Measurements from ENCODE around the gene RUNX1. TPM values are rescaled to one million over a fixed set of nuclear protein-coding genes. Genes with fewer than 3 reads are reported as not detected.

RUNX1 gene
- polyA plus RNA-seq, 1 of the 3 experiments (the other 2 are of a cell fraction): 17.1 TPM

- no peak overlapping the region for H3K9ac ChIP-seq
- DNase-seq: no peak
- no peak overlapping the region for H2AFZ ChIP-seq (ENCODE audit: low read depth)
- WGBS (ENCODE audit: low lambda C conversion rate): 96% methylated on average over 1 of the region's 1 CpG
- no peaks in the 10 kb centered on the region for H3K9me2 ChIP-seq
- H3K36me3 ChIP-seq (replicated peaks in 1 of 2; ENCODE audit: control insufficient read depth in 1 of 2, insufficient read depth in 2 of 2, low read length in 1 of 2): no peaks in the 10 kb centered on the region
- H3K4me2 ChIP-seq: no peak overlapping the region
- CTCF ChIA-PET: interaction anchor here (0.9 to 1.8 kb wide), 3 partner anchors 12 to 190 kb away, joined by 3 to 5 read pairs (median 3); no protein-coding TSS in a partner anchor
- no peak overlapping the region for H3K4me3 ChIP-seq (ENCODE audit: low read depth in 2 of 2, low read length in 1 of 2)
- no peaks in the 10 kb centered on the region for H3K27me3 ChIP-seq (ENCODE audit: insufficient read depth)
- no peaks in the 10 kb centered on the region for H4K20me1 ChIP-seq (ENCODE audit: insufficient read depth)
- H3K9me3 ChIP-seq: no peaks in the 10 kb centered on the region
- H3K79me2 ChIP-seq (ENCODE audit: insufficient read depth): no peaks in the 10 kb centered on the region
- H3F3A ChIP-seq (replicated peaks; ENCODE audit: insufficient read depth): peaks cover 16% of the 10 kb centered on the region
- POLR2A ChIA-PET: no interaction called here
- H3K4me1 ChIP-seq (ENCODE audit: control insufficient read depth in 1 of 2, insufficient read depth in 2 of 2, low read depth in 1 of 2, low read length in 1 of 2): peaks cover 3 to 20% of the 10 kb centered on the region in 2 experiments; a peak in 3 of 4 replicates
- H3K27ac ChIP-seq (ENCODE audit: low read depth in 2 of 2, low read length in 1 of 2): no peak overlapping the region
- TF ChIP-seq RFX5 (IDR thresholded peaks at IDR 0.05; ENCODE audit: low read length) (no peak), EP300 (IDR thresholded peaks at IDR 0.05; ENCODE audit: borderline replicate concordance in 1 of 2, low read depth in 1 of 2, low read length in 1 of 2) (no peak), POLR2AphosphoS5 (IDR thresholded peaks at IDR 0.05; ENCODE audit: low read depth, low read length) (no peak), TAF1 (IDR thresholded peaks at IDR 0.05; ENCODE audit: borderline replicate concordance, low read depth, low read length) (no peak)
Measured at GRCh38 chr21:34935452-34935851, 113.7 kb downstream of the RUNX1 start.

DNA sequence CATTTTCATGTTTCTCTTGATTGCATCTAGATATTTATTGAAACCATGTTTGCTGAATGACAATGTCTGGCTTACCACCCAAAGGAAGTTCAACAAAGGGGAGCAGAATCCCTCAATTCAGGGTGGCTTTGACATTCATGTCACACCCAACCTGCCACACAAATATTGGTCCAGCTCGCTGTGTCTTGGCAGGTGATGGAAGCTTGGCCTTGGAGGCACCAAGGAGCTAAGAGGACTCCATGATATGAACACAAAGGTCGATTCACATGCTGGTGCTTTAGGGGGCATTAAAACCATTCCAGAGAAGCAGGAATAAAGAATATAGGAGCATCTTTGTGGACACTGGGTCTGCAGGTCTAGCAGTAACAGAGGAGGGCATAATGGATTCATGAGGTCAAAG is 114.8 kb downstream of the RUNX1 start:
- no peak overlapping the region for H3K9ac ChIP-seq
- peaks cover 16% of the 10 kb centered on the region for H3F3A ChIP-seq (replicated peaks; ENCODE audit: insufficient read depth)
- CTCF ChIA-PET: interaction anchor here (0.9 kb wide), 1 partner anchor 13 kb away, joined by 3 read pairs; no protein-coding TSS in a partner anchor
- POLR2A ChIA-PET: no interaction called here
- no peak overlapping the region for H2AFZ ChIP-seq (ENCODE audit: low read depth)
- H3K9me2 ChIP-seq: no peaks in the 10 kb centered on the region
- H3K27ac ChIP-seq (ENCODE audit: low read depth in 2 of 2, low read length in 1 of 2): no peak overlapping the region
- no peaks in the 10 kb centered on the region for H4K20me1 ChIP-seq (ENCODE audit: insufficient read depth)
- peaks cover 3 to 20% of the 10 kb centered on the region in 2 experiments; a peak in 3 of 4 replicates for H3K4me1 ChIP-seq (ENCODE audit: control insufficient read depth in 1 of 2, insufficient read depth in 2 of 2, low read depth in 1 of 2, low read length in 1 of 2)
- H3K27me3 ChIP-seq (ENCODE audit: insufficient read depth): no peaks in the 10 kb centered on the region
- no peaks in the 10 kb centered on the region for H3K79me2 ChIP-seq (ENCODE audit: insufficient read depth)
- TF ChIP-seq, protein P1, sequence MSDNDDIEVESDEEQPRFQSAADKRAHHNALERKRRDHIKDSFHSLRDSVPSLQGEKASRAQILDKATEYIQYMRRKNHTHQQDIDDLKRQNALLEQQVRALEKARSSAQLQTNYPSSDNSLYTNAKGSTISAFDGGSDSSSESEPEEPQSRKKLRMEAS (IDR thresholded peaks at IDR 0.05; ENCODE audit: low read depth): no peak
- H3K36me3 ChIP-seq (replicated peaks in 1 of 2; ENCODE audit: control insufficient read depth in 1 of 2, insufficient read depth in 2 of 2, low read length in 1 of 2): no peaks in the 10 kb centered on the region
- whole genome bisulfite sequencing (ENCODE audit: low lambda C conversion rate): 59% methylated on average over 2 of the region's 2 CpGs
- DNase-seq: no peak
- H3K4me2 ChIP-seq: no peak overlapping the region
- H3K9me3 ChIP-seq: no peaks in the 10 kb centered on the region
- no peak overlapping the region for H3K4me3 ChIP-seq (ENCODE audit: low read depth in 2 of 2, low read length in 1 of 2)

GRCh38 chr21:34933609-34934335 is 115.3 kb downstream of the RUNX1 start:
- TF ChIP-seq FOSL2 (IDR thresholded peaks at IDR 0.05; ENCODE audit: borderline replicate concordance, low read depth) (no peak), MEF2A (IDR thresholded peaks at IDR 0.05; ENCODE audit: borderline replicate concordance, low read depth) (no peak)
- TF ChIP-seq, protein P2, sequence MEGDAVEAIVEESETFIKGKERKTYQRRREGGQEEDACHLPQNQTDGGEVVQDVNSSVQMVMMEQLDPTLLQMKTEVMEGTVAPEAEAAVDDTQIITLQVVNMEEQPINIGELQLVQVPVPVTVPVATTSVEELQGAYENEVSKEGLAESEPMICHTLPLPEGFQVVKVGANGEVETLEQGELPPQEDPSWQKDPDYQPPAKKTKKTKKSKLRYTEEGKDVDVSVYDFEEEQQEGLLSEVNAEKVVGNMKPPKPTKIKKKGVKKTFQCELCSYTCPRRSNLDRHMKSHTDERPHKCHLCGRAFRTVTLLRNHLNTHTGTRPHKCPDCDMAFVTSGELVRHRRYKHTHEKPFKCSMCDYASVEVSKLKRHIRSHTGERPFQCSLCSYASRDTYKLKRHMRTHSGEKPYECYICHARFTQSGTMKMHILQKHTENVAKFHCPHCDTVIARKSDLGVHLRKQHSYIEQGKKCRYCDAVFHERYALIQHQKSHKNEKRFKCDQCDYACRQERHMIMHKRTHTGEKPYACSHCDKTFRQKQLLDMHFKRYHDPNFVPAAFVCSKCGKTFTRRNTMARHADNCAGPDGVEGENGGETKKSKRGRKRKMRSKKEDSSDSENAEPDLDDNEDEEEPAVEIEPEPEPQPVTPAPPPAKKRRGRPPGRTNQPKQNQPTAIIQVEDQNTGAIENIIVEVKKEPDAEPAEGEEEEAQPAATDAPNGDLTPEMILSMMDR (IDR thresholded peaks at IDR 0.05): no peak
- peaks cover 14% of the 10 kb centered on the region for H3F3A ChIP-seq (replicated peaks; ENCODE audit: insufficient read depth)
- POLR2A ChIA-PET: no interaction called here
- 87% methylated on average over 3 of the region's 3 CpGs for WGBS (ENCODE audit: low lambda C conversion rate)
- H3K36me3 ChIP-seq (replicated peaks in 1 of 2; ENCODE audit: control insufficient read depth in 1 of 2, insufficient read depth in 2 of 2, low read length in 1 of 2): no peaks in the 10 kb centered on the region
- no peaks in the 10 kb centered on the region for H3K9me2 ChIP-seq
- H4K20me1 ChIP-seq (ENCODE audit: insufficient read depth): no peaks in the 10 kb centered on the region
- no peak overlapping the region for H3K27ac ChIP-seq (ENCODE audit: low read depth in 2 of 2, low read length in 1 of 2)
- peaks cover 3 to 14% of the 10 kb centered on the region in 2 experiments; a peak in 3 of 4 replicates for H3K4me1 ChIP-seq (ENCODE audit: control insufficient read depth in 1 of 2, insufficient read depth in 2 of 2, low read depth in 1 of 2, low read length in 1 of 2)
- no peak for DNase-seq
- CTCF ChIA-PET: interaction anchor here (1.0 kb wide), 1 partner anchor 43 kb away, joined by 3 read pairs; no protein-coding TSS in a partner anchor
- H3K4me3 ChIP-seq (ENCODE audit: low read depth in 2 of 2, low read length in 1 of 2): no peak overlapping the region
- no peaks in the 10 kb centered on the region for H3K79me2 ChIP-seq (ENCODE audit: insufficient read depth)
- no peak overlapping the region for H3K9ac ChIP-seq
- no peaks in the 10 kb centered on the region for H3K27me3 ChIP-seq (ENCODE audit: insufficient read depth)
- no peak overlapping the region for H3K4me2 ChIP-seq
- no peak overlapping the region for H2AFZ ChIP-seq (ENCODE audit: low read depth)
- no peaks in the 10 kb centered on the region for H3K9me3 ChIP-seq
